GM13976 (cell line): ENCODE results near the gene LRRC1.

ENCODE experiments used
- DNase-seq: peaks from one replicate; pipeline ENCODE4 v3.0.0; 2012; ENCODE audit warnings: low spot score
- CTCF ChIP-seq: IDR thresholded peaks from 2 replicates; pipeline ENCODE4 v1.5.1; 2012; ENCODE audit warnings: borderline replicate concordance, mild to moderate bottlenecking; ENCODE audit not compliant: insufficient read depth; ENCODE audit errors: extremely low read depth, missing control alignments, control extremely low read depth
- in situ Hi-C: fragments of 300-500 bp; cut with MboI; formaldehyde crosslinking; loops from one replicate; pipeline ENCODE4 v1.12.0; 2022; ENCODE audit warnings: low sequenced_read_pairs, mixed read lengths, inconsistent platforms; ENCODE audit not compliant: unreplicated experiment

LRRC1 gene

GRCh38 chr6:53818858-53819609 is 24.2 kb downstream of the LRRC1 start:
- no peak for DNase-seq
- in situ Hi-C loops: no loop called here

GRCh38 chr6:53822401-53823125 is 27.8 kb downstream of the LRRC1 start:
- DNase-seq: no peak
- TF ChIP-seq CTCF: no peak
- in situ Hi-C loops: no loop called here

More at GRCh38 chr6:53818858-53819609, 24.2 kb downstream of the LRRC1 start:
- TF ChIP-seq CTCF: no peak

GRCh38 chr6:53824714-53825113 is 29.9 kb downstream of the LRRC1 start:
- no peak for DNase-seq
- in situ Hi-C loops: no loop called here
- TF ChIP-seq CTCF: no peak

GRCh38 chr6:53825532-53826321 is 30.9 kb downstream of the LRRC1 start:
- no peak for TF ChIP-seq CTCF
- in situ Hi-C loops: no loop called here
- DNase-seq: no peak

- no peak for TF ChIP-seq CTCF
- DNase-seq: no peak
- in situ Hi-C loops: no loop called here
Observed at GRCh38 chr6:53827531-53827930, 32.7 kb downstream of the LRRC1 start.

GRCh38 chr6:53828215-53828614 is 33.4 kb downstream of the LRRC1 start:
- no peak for TF ChIP-seq CTCF
- in situ Hi-C loops: no loop called here
- DNase-seq: no peak
